GM19397 (cell line): ENCODE results near the gene FAM174B.
"Not testable (repeated sequence)": the region's sequence is repeated elsewhere in the genome, so short reads cannot be mapped to it uniquely, and the experiment has no call there.

Source experiments
- ATAC-seq: cut with Tn5 transposase; IDR thresholded peaks from one replicate; pipeline ENCODE4 v1.9.1; 2021; ENCODE audit warnings: mild to moderate bottlenecking, moderate library complexity; ENCODE audit not compliant: unreplicated experiment

Gene FAM174B

DNA sequence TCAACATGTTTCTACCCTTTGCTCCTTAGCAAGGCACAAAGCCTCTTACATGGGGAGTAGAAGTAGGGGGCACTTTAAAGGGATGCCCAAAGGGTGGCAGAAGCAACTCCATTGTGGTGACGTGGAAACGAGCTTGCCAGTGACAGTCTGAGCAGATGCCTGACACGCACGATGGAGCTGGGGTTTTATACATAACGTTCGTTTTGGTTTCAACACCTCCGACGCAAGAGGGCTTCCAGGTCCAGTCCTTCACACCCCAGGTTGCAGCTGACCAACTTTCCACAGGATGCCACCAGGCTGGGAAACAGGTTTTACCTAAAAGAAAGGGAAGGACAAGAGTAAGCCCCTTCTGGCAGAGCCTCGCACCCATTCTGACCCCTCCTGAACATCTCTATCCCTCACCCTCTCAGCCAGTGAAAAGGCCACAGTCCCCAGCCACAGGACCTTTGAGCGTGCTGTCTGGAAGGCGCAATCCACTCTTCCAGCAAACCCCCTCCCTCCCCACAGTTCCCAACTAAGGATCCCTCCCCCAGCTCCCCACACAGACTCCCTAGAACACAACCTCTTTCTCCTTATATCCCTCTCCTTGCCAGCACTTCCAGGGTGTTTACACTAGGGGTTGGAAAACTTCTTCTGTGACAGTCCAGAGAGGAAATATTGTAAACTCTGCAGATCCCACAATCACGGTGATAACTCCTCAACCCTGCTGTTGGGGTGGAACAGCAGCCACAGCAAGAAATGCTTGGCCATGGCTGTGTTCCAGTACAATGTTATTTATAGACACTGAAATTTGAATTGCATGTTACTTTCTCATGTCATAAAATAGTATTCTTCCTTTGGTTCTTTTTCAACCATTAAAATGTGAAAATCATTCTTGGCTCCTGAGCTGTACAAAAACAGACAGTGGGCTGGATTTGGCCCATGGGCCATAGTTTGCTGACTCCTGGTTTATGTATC, 36.2 kb downstream of the FAM174B start:
- ATAC-seq = no peak

DNA sequence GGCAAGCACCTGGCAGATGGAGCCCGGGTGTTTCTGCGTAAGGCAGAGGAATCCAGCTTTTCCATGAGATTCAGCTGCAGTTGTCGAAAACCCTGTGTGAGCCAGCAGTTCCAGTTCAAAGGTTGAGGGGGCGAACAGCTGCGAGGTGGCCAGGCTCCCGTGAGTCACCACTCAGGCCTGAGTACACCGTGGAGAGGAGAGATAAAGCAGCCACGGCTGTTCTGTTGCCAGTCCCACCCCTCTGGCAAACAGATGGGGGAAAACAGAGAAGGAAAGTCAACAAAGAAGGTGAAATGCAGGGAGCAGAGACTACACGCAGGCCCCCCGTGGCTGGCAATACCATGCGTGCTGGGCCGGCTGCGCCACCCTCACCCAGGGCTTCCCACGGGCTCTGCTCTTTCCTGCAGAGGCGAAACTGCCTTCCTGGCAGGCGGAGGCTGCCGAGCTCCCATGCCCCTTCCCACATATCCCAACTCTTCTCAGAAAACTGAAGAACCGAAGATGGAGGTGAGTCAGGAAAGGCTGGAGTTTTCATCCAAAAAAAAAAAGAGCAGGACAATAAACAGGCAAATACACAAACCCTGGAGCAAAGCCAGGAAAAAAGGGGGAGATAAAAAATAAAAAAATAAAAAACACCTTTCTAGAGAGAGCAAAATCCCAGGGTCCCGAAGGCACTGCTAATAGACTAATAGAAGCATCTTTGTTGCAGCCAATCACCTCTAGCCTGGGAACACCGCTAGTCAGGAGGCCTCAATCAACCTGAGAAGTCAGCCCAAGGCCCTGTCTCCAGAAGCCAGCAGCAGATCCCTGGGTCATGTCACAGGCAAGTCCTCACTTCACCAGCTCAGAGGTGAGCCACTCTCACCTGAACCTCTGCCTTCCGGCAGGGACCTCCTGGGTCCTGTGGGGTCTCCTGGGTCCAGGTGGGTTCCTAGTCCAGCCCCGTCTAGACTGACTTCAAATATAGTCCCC, 37.7 kb downstream of the FAM174B start:
- no peak for ATAC-seq

DNA sequence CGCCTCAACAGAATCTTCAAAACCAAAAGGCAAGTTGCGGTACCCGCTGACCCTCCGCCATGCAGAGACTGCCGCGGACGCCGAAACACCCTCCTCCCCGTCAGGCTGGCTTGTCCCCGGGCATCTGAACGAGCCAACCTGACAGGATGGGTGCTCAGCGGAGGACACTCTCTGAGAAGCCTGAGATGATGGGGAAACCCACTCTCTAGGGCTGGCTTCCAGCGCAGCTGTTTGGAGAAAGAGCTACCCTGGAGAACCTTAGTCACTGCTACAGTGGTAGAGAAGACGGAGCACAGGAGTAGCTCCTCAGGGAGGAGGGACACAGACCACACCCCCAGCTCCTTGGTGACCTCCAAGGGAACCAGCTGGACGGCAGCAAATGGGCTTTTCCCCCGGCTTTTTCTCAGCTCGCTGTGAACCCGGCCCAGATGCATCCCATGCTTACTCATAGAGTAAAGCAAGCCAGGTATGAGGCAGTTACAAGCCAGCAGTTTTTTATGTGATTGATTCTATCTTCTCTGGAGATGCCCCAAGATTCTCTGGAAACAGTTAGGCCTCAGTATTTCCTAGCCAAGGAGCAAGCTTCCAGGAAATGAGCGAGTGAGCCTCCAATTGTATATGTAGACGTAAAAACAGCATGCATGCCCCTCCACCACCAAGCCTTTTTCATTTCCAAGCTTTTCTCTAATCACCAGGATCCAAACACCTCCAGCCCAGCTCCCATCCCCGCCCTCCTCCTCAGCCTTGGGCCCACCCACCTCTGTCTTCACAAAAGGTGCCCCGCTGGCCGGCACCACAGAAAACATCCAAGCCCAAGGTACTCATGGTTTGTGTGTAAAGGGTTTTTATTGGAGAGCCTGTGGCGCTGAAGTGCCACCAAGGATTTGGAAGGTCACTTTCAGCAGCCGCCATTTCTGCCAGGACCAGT, 38.7 kb downstream of the FAM174B start:
- no peak for ATAC-seq

DNA sequence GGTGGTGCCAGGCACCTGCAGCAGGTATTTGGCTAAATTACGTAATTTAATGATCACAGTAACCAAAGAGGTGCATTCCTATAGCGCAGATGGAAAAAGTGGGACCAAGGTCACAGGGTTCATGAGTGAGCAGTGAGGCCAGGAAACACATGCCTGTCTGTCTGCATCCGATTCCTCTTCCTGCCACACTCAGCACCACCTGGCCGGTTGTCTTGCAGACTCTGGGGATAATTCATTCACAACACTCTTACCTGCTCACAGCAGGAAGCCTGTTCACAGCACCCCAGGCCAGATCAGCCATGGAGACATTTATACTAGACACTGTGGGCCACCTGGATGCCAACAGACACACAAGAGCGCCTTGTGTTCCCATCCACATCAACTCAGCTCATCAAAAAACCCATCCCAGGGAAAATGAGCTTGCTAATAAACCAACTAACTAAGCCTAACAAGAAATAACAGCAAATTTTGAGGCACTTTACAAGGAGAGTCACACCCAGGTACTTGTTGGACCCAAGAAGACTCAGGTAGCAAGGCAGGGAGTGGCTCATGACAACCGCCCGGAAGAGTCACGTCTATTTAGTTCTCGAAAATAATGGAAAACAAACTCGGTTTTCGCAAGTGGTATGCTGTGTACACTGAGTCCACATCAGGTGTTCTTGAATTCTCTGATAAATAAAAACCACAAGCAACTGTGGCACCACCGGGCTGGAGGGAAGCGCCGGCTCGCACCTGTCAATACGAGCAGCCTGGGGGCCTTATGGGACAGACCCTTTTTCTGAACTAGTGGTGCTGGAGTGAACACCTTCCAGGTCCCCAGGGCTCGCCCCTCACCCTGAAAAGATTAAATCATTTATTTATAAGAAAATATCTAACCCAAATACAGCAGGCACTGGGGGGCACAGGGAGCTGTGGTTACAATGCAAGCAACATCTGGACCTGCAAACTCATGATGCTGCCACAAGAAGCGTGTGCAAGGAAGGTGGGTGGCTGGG, 40.5 kb downstream of the FAM174B start:
- ATAC-seq = no peak

DNA sequence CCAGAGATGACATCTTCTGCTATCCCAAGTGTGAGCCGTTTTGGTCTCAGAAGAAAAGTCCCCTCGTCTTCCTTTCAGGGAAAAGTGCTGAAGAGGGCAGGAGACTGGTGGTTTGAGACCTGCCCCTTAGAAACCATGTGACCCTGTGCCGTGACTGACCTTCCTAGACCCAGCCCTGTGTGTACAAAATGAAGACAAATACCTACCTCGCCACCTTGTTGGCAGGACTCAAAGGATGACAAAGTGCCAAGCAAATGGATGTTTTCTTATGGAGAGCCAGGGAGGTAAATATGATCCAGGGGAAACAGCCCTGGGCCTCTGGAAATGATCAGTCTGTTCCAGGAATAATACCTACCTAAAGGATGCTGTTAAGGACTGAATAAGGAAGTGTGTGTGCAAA, 41.3 kb downstream of the FAM174B start:
- no peak for ATAC-seq

DNA sequence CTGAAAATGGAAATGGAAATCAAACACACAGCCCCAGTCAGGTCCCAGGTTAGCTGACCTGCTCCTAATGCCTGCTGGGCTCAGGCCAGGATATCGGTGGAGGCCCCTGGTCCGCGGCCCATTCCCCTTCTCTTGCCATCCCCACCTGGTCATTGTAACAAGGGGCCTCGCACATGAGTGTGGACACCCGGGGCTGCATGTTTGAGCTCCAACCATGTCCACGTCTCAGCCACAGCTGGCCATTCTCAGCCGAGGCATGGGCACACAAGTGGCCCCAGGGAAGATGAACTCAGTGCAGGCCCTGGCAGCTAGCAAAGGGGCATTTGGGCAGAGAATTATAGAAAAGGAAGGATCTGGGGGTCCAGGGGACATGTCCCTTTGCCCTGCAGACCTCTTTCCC, 41.7 kb downstream of the FAM174B start:
- no peak for ATAC-seq

DNA sequence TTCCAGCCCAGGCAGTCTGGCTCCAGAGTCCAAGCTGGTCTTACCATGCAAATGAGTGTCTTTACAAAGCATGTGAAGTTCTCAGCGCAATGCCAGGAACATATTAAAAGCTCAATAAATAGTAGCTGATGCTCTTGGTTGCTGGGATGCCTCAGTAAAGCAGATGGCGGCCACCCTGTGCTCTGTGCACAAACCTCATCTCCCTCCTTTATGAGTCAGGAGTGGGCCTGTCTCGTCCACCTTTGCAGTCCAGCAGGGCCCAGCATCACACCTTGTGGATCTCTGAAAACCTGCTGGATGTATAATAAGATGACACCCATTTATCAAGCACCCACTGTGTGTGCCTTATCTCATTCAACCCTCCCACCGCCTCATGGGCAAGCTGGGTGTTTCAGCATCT, 42.7 kb downstream of the FAM174B start:
- ATAC-seq = no peak

DNA sequence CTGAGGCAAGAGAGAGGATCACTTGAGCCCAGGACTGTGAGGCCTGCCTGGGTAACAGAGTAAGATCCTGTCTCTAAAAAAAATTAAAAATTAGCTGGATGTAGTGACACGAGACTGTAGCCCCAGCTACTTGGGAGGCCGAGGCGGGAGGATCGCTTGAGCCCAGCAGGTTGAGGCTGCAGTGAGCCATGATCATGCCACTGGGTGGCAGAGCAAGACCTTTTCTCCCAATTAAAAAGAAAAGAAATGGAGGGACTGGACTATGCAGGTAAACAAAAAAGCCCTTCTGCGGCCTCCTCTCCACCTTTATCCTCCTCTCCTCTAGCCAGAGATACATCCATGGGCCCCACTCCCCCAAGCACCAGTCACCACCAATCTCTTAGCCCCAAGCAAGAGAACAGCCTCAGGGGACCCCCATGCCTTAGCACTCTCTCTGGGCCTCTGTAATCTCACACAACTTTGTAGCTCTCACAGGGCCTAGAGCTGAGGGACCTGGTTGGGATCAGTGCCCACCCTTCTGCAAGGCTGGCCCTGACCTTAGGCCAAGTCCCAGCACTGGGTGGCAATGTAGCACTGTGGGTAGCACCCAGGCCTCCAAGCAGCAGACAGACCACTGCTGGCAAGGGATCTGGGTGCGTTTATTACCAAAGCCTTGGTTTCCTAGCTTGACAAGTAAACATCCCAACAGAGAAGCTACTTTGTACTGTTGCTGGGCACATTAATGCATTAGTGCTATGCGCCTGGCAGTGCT, 43.4 kb downstream of the FAM174B start:
- no peak for ATAC-seq

DNA sequence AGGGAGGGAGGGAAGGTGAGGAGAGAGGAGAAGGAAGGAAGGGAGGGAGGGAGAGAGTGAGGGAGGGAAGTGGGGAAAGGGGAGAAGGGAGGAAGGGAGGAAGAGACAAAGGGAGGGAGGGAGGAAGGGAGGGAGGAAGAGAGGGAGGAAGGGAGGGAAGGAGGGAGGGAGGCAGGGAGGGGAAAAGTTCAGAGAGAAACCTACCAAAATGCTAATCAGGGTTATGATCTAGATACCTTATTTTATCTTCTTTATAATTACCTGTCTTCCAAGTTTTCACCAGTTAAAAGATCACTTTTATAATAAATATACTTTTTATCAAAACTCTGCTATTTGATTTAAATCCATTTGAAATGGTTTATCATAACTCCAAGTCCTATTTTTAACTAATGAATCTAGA, 44.4 kb downstream of the FAM174B start:
- ATAC-seq = no peak

DNA sequence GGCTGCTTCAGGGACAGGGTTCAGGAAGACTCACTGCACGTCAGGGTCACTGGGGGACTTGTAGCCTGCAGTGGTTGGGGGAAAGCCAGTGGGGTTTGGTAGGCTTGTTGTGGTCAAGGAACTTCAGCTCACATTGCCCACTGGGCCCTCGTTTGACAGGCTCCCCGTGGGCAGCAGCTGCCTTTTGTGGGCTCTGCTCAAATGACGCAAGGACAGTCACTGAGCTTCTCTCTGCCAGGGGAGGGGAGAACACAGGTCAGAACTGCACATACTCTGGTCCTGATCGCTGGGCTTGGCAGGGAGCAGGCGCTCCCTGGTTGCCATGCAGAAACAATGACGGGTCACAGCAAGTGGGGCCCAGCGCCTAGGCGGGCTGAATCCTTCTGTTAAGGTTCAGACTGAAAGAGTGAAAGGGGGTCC, 45.5 kb downstream of the FAM174B start:
- no peak for ATAC-seq

DNA sequence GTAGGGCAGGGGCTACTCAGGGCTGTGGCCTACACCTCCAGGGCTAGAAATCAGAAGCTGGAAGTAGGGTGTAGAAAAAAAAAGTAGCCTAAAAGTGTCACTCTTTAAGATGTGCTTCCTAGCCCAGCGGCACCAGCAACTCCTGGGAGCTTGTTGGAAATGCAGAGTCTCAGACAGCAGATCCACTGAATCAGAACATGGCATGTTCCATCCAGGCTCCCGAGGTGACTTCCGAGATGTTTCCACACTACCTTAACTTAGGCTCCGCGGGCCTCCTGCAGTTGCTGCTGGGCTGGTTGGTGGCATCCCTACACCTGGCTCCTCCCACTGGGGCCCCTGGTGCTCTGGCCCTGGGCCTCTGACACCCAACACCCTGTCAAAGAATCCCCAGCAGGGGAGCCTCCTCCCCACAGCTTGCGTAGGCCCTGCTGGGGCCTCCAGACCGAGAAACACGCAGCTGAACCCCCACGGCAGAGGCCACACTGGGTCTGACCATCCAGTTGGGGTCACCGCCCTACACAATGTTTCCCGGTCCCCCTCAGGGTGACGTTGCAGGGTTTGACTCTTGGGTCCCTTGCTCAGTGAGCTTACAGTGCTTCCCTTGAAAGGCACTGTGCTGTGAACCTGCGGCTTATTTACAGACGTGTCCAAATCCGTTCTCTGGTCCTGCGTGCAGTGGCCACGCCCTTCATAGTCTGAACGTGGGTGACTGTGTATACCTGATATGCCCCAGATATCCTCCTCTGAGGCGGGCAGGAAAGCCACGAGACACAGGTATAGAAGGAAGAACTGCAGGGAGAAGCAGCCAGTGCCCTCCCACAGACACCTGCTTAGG, 46.5 kb downstream of the FAM174B start:
- ATAC-seq = no peak

DNA sequence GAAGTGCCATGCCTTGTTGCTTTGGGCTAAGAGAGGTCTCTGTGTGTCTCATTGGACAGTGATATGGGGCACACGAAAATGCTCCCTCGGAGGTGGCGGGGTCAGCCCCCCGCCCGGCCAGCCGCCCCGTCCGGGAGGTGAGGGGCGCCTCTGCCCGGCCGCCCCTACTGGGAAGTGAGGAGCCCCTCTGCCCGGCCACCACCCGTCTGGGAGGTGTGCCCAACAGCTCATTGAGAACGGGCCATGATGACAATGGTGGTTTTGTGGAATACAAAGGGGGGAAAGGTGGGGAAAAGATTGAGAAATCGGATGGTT, 48.8 kb downstream of the FAM174B start:
- not testable (repeated sequence) for ATAC-seq

DNA sequence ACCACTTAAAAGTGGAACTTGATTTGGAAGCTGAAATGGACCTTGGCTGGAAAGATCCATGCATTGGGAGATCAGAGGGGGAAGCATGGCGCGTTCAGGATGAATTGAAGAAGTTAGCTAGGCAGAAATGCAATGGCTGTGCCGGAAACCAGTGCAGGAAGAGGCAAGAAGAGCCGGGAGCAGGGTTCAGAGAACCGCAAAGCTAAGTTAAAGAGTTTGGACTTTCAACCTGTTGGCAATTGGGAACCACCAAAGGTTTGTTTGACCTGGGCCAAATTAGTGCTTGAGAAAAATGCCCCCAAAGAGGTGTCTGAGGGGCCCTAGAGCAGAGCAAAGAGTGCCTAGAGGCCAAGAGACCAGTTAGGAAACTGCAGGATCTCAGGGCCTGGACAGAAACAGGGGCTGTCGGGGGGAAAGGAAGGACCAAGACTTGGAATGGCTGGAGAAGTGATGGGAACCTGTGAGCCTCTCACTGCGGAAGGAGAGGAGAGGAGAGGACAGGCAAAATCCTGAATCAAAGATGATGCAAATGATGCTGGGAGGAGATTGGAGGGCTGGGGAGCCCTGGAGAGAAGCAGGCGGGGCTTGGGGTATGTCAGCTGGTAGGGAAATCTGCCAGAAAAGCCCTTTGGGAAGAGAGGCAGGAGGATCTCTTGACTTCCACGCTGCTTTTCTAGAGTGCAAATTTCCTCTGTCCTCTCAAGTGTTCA, 49.3 kb downstream of the FAM174B start:
- ATAC-seq = no peak

DNA sequence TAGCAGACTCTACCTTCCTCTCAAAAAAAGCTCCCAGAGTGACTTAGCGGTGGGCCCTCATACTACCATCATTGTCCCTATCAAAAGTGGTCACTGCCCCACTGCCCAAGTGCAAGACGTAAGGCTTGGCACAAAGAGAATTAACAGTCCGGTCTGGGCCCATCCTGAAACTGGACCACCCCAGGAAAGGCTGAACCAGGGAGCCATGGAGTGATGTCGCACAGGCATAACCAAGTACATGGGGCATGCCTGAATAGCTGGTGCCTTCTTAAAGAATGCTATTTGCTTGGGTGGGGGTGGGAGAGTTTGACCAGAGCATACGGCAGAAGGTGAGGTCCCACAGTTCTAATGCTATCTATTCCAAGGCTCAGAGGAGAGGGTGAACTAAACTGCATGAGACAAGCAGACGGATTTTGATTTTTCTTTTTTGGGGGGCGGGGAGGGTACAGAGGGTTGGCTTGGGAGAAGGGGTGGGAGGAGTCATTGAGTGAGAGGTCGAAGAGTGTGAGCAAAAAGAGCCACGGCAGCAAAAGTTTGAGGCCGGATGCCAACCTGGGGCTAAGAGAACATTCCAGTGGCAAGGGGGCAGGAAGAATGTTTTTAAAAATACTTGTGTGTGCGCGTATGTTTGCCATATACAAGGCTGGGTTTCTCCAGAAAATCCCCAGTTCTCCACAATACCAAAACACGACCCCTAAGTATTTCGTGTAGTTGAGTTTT, 50.2 kb downstream of the FAM174B start:
- ATAC-seq = no peak

DNA sequence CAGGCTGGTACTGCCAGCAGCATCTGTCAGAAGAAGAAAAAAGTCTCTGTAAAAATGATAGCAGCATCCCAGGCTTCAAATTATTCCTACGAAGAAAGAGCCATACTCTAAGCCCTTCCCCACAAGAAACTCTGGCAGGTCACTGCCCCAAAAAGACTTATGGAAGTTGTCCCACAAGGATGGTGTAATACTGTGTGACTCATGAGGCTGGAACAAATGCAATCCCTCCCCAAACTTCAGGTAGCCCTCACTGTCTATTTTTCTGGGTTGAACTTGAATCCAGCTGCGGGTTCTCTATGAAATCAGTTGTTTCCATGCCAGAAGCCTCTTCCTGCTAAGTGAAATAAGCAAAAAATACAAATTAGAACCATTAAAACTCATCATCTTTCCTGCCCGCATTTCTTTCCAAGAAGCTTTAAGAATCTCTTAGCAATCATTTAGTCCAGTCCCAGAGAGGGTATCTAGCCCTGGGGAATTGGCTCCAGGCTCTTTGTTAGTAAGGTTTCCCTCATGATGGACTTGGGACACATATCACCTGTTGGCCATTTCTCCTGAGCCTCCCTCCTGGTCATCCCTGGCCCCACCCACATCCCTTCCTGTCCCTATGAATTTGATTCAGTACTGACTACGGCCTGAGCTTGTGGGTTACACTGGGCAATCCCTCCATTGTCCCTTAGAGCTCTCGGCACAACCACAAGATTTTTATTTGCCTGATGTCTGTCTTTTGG, 51.7 kb downstream of the FAM174B start:
- ATAC-seq = no peak

DNA sequence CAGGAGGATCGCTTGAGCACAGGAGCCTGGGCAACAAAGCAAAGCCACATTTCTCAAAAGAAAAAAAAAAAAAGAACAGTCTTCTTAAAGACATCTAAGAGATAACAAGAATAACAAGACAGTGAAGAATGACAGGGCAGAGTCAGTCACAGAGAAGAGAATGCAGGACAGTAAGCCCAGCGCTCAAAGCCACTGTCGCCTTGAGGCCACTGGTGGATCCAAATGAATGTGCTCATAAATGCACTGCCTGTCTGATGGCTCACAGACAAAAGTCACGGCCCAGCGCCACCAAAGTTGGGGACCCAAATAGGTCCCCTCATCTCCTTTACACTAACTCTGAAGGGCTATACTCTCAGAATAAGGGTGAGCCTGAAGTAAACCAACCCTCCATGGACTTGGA, 52.3 kb downstream of the FAM174B start:
- no peak for ATAC-seq
